ENCODE results near the gene ZNF672.
"Not testable (repeated sequence)": the region's sequence is repeated elsewhere in the genome, so short reads cannot be mapped to it uniquely, and the experiment has no call there.

DNA sequence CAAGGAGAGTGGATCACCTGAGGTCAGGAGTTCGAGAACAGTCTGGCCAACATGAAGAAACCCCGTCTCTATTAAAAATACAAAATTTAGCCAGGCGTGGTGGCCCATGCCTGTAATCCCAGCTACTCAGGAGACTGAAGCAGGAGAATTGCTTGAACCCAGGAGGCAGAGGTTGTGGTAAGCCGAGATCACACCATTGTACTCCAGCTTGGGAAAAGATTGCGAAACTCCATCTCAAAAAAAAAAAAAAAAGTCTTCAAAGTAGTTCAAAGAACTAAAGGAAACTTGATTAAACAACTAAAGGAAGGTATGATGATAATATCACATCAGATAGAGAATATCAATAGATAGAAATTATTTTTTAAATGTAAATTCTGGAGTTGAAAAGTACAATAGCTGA is 43.4 kb upstream of the ZNF672 start:
- TF ChIP-seq, protein P1, sequence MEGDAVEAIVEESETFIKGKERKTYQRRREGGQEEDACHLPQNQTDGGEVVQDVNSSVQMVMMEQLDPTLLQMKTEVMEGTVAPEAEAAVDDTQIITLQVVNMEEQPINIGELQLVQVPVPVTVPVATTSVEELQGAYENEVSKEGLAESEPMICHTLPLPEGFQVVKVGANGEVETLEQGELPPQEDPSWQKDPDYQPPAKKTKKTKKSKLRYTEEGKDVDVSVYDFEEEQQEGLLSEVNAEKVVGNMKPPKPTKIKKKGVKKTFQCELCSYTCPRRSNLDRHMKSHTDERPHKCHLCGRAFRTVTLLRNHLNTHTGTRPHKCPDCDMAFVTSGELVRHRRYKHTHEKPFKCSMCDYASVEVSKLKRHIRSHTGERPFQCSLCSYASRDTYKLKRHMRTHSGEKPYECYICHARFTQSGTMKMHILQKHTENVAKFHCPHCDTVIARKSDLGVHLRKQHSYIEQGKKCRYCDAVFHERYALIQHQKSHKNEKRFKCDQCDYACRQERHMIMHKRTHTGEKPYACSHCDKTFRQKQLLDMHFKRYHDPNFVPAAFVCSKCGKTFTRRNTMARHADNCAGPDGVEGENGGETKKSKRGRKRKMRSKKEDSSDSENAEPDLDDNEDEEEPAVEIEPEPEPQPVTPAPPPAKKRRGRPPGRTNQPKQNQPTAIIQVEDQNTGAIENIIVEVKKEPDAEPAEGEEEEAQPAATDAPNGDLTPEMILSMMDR (IDR thresholded peaks at IDR 0.05; ENCODE audit: low read depth, low read length), result not testable (repeated sequence)
- TF ChIP-seq POLR2A (IDR thresholded peaks at IDR 0.05; ENCODE audit: extremely low read depth, insufficient read length), result not testable (repeated sequence)
